A673 (cell line): ENCODE measurements around the gene SPIB.

Experiments used
- CTCF ChIP-seq: fragments of 300-800, 200-600 bp; sonication (generic); conservative IDR thresholded peaks from 2 replicates; pipeline ENCODE4 v1.5.1; 2017; ENCODE audit warnings: low read depth, mild to moderate bottlenecking, antibody characterized with exemption, low read length, moderate library complexity, mixed read lengths
- EZH2 ChIP-seq: fragments of 200-600 bp; sonication (generic); IDR thresholded peaks from 2 replicates; pipeline ENCODE4 v1.6.1; 2017; ENCODE audit warnings: borderline replicate concordance, low read depth, mild to moderate bottlenecking, mixed read lengths, antibody characterized with exemption, low read length; ENCODE audit not compliant: poor library complexity, severe bottlenecking

GRCh38 chr19:50380137-50380536, 38.6 kb upstream of the SPIB start:
- no peak for TF ChIP-seq CTCF
- no peak for TF ChIP-seq EZH2
